Suprapubic skin (tissue), 4 donors: ENCODE results near the gene ZNF277.

Experiments
- POLR2A ChIP-seq, 2 donors: fragments of 450-650 bp; IDR thresholded peaks; one replicate each; pipeline ENCODE4 v1.6.1; 2017; ENCODE audit warnings: antibody characterized with exemption in 2 of 2, mild to moderate bottlenecking in 2 of 2, moderate library complexity in 2 of 2
- POLR2AphosphoS5 ChIP-seq, 3 donors: sonication (generic); formaldehyde crosslinking; IDR thresholded peaks; one replicate each; pipeline ENCODE4 v1.6.1; 2017; ENCODE audit warnings: antibody characterized with exemption in 3 of 3
- TF ChIP-seq, protein P1 (sequence below), 2 donors: fragments of 200-600 bp in 1 of 2; fragments of 450-650 bp in 1 of 2; sonication (generic) in 1 of 2; IDR thresholded peaks; one replicate each; pipeline ENCODE4 v1.5.1; 2016 to 2019; ENCODE audit warnings: antibody characterized with exemption in 2 of 2, mild to moderate bottlenecking in 1 of 2, moderate library complexity in 1 of 2

DNA sequence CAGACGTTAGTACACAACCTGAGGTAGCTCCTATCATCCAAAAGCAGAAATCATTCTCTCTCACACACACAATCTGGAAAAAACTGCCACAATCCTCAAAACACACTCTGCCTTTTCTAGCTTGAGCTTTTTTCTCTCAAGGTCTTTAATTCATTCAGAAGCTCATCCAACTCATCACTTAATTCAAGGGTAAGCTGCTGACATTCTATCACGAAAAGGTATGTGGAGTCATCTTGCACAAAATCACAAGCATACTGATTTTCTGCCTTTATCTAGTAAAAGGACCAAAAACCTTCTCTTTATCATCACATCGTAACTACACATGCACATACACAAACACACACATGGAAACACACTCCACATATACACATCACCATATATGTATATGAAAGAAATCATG, 32.3 kb upstream of the ZNF277 start:
- TF ChIP-seq, protein P1, sequence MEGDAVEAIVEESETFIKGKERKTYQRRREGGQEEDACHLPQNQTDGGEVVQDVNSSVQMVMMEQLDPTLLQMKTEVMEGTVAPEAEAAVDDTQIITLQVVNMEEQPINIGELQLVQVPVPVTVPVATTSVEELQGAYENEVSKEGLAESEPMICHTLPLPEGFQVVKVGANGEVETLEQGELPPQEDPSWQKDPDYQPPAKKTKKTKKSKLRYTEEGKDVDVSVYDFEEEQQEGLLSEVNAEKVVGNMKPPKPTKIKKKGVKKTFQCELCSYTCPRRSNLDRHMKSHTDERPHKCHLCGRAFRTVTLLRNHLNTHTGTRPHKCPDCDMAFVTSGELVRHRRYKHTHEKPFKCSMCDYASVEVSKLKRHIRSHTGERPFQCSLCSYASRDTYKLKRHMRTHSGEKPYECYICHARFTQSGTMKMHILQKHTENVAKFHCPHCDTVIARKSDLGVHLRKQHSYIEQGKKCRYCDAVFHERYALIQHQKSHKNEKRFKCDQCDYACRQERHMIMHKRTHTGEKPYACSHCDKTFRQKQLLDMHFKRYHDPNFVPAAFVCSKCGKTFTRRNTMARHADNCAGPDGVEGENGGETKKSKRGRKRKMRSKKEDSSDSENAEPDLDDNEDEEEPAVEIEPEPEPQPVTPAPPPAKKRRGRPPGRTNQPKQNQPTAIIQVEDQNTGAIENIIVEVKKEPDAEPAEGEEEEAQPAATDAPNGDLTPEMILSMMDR (IDR thresholded peaks at IDR 0.05): no peak
- TF ChIP-seq POLR2A (IDR thresholded peaks at IDR 0.05) (no peak), POLR2AphosphoS5 (IDR thresholded peaks at IDR 0.05) (no peak)
